ENCODE results near the gene AGPAT4. TPM values are rescaled to one million over a fixed set of nuclear protein-coding genes. Genes with fewer than 3 reads are reported as not detected.
A peak's percentile ranks its signal among the peaks of the same experiment; 100 is the strongest.

Gene AGPAT4
- total RNA-seq, 1 donor from 2014 or later = 6.6 TPM

DNA sequence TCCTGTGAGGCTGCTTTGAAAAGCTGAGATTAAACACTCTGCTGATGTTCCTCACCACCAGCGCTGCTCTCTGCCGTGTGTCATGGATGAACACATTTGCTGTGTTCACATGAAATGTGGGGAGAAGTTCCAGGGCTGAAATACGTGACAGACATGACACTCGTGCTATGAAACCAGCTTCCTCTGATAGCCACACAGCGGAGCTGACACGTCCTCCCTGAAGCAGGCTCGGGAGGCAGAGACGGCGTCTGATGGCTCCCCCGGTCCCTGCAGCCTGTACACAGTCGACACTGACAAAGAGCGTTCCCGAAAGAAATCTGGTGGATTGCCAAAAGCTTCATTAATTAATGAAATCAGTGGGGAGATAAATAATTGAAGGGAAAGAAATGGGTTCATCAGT lies 17.5 kb downstream of the AGPAT4 start:
- DNase-seq (ENCODE audit: low read depth) = no peak

DNA sequence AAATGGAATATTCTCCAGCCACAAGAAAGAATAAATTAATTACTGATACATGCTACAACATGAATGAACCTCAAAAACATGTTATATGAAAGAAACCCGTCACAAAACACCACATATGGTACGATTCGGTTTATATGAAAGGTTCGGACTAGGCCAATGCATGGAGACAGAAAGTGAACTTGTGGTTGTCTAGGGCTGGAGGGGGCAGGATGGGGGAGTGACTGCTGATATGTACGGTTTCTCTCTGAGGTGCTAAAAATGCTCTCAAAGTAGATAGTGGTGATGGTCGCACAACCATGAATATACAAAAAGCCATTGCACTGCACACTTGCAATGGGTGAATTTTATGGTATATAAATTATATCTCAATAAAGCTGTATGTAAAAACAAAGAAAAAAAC lies 18.3 kb downstream of the AGPAT4 start:
- no peak for DNase-seq (ENCODE audit: low read depth)

DNA sequence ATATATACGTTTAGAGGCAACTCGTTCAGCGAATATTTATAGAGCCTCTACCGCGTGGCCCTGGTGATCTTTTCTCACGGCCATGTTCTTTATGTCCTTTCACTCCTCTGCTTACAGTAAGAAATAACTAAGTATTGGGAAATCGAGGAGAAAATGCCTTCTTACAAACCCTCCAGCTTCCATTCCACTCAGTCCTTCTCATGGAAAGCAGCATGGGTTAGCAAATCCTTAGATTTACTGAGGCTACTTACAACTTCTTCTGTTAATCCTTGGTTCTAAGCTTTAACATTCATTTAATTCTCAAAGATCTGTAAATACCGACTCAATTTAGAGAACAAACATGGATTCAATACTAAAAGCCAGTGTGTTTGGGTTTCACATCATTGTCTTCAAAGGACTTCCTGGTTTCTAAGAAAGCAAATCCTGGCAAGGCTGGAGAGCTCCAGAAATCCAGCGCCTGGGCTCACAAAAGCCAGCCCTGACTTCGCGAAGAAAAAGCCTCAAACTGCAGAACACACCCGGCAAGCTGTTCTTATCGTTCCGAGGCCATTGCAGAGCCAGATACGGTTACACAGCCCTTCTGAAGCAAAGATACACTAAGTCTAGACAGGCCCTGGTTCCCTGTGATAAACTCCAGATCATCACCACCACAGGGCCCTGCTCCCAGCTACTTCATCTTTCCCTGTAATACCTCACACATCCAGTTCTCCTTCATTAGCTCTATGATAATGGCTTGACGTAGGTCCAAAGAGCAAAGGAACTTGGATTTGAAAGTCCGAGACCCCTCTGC lies 19.2 kb downstream of the AGPAT4 start:
- DNase-seq (ENCODE audit: low read depth) = no peak

DNA sequence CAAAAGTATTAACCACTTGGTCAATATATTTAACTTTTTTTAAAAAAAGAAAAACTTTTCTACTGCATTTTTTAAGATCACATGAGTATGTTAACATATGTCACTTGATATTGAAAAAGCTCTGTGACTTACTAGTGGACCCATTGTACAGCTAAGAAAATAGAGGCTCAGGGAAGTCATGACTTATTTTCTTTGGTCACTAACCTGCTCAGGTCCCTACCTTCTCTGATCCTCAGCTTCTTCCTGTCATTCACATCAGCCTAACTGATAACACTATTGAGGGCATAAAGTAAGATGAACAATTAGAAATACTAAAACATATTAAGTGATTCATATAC lies 19.8 kb downstream of the AGPAT4 start:
- DNase-seq (ENCODE audit: low read depth) = no peak

DNA sequence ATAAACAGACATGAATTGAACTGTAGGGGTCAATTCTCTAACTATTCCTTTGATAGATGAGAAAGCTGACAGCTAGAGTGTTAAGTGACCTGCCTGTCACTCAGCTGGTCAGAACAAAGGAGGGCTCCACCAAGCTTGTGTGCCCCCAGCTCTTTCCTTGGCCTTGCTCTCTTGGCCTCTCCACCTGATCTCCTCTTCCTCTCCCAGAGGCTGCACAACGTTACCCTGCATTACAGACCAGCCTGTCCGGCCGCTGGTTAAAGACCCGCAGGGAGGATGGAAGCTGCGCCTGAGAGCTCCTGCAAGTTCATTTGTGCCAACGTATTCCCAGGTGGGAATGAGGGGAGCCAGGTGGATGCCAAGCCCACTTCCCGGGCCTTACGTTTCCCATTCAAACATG lies 22.5 kb downstream of the AGPAT4 start:
- no peak for DNase-seq (ENCODE audit: low read depth)

DNA sequence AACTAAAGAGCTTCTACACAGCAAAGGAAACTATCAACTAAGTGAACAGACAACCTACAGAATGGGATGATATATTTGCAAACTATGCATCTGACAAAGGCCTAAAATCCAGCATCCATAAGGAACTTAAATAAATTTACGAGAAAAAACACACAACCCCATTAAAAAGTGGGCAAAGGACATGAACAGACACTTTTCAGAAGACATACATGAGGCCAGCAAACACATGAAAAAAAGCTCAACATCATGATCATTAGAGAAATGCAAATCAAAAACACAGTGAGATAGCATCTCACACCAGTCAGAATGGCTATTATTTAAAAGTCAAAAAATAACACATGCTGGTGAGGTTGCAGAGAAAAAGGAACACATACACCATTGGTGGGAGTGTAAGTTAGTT lies 24.5 kb downstream of the AGPAT4 start:
- DNase-seq (ENCODE audit: low read depth) = no peak

DNA sequence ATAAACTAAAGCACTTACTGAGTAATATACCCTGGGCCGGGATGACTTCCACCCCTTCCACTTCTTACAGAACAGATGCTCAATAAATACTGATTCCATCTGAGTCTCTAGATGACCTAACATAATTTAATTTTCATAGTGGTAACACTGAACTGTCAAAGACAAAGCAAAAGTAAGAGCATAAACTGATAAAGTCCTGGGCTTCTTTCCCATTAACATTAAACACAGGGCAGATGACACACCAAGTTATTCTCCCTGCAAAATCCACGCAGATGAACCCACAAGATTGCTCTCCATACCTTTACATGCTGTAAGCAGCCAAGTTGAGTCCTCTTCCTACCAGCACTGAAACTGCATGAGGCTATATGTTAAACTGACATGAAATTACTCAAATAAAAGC lies 27.1 kb downstream of the AGPAT4 start:
- DNase-seq (ENCODE audit: low read depth) = no peak

DNA sequence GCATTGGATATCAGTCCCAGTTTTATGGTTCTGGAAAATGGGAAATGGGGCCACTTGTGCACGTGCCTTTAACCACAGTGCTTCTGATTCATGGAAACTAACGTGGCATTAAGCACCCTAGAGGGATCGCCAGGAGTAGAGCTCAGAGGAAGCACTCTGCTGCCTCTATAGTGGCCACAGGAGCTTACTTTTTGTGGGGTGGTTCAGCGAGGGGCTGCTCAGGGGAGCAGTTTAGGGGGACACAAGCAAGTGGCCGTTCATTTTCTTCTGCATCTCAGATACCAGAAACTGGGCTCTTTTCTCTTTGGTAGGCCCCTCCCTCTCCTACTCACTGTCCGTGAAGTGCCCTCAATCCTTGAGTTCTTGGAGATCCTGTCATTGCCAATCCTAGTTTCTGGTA lies 28.5 kb downstream of the AGPAT4 start:
- DNase-seq (ENCODE audit: low read depth) = no peak

DNA sequence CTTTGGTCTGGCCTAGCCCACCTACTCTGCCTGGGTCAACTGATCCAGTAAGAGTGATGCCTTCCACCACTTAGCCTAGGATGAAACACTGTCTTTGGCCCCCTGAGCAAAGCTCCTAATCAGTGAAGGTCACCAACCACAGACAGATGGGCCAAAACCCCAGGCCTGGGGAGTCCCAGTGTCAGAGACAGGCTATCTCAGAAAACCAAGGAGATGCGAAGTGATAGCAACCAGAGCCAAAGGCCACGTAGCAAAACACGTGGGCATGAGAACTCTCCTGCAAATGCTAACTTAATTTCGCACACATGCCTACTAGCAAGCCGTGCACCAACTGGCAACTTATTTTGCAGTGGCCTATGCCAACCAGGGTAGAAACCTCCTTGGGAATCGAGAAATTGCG lies 29.1 kb downstream of the AGPAT4 start:
- no peak for DNase-seq (ENCODE audit: low read depth)

DNA sequence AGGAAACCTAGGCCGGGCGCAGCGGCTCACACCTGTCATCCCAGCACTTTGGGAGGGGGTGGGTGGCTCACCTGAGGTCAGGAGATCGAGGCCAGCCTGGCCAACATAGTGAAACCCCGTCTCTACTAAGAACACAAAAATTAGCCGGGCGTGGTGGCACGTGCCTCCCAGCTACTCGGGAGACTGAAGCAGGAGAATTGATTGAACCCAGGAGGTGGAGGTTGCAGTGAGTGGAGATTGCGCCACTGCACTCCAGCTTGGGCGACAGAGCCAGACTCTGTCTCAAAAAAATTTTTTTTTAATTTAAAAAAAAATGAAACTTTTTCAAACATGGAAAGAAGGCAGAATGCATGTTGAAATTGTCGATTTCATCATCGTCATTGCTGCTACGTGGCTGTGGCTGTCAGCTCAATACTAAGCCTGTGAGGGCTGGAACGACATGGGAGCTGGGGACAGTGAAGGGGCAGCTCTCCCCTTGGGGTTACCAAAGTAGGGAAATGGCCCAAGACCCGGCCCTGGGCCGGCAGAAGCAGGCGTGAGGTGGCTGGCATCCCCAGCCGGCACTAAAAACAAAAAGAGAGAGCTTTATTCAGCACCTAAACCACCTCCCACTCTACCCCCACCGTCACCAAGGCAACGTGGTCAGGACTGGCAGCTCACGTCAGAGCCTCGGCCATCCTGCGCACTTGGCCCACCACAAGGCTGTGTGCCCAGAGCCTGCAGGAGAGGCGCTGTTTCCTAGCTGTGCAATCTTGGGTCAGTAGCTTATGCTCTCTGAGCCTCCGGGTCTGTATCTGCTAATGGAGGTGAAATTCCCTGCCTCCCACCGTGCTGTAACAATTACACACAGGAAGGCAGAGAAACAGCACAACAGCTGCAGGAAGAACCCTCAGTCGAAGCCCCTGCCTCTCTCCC lies 30.8 kb downstream of the AGPAT4 start:
- no peak for DNase-seq (ENCODE audit: low read depth)

DNA sequence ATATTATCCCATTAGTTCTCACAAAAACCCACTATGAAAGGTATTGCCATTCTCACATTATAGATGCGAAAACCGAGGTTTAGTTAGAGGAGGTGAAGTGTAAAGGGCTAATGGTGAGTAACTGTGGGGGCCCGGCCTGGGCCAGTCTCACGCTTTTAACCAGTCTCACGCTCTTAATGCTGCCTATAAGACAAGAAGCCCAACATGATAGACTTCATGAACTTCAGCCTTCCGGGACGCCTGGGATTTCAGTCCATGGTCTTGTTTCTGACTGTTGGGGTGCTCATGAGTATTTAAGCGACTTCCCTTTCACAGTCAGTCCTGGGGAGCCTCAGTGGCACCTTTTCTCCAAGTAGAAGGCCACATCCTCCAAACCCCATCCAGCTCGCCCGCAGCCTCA lies 31.7 kb downstream of the AGPAT4 start:
- DNase-seq (ENCODE audit: low read depth) = no peak

DNA sequence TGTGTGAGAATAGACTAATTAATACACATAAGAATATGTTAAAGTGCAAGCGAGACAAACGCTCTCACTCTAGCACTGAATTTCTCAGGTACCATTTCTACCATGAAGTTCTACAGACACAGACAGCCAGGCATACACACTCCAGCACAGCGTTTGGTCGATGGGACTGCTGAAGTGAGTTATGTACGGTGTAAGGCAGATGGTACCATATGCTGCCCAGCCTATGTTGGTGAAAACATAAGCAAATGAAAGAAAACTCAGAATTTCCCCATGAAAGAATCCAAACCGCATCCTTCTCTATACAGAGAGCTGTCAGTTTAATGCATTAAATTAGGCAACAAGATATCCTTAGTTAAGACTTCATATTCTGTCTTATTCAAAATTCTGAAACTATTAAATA lies 34.9 kb downstream of the AGPAT4 start:
- DNase-seq (ENCODE audit: low read depth) = no peak

DNA sequence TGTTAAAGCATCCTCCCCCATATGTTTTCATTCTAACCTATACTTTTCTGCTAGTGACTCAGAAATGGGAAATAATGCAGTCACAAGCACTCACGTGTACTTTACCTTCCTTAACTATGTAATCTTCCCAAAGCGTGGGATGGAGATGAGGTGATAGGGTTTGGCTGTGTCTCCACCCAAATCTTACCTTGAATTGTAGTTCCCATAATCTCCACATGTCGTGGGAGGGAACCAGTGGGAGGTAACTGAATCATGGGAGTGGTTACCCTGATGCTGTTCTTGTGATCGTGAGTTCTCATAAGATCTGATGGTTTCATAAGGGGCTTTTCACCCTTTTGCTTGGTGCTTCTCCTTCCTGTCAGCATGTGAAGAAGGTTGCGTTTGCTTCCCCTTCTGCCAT lies 35.4 kb downstream of the AGPAT4 start:
- no peak for DNase-seq (ENCODE audit: low read depth)

DNA sequence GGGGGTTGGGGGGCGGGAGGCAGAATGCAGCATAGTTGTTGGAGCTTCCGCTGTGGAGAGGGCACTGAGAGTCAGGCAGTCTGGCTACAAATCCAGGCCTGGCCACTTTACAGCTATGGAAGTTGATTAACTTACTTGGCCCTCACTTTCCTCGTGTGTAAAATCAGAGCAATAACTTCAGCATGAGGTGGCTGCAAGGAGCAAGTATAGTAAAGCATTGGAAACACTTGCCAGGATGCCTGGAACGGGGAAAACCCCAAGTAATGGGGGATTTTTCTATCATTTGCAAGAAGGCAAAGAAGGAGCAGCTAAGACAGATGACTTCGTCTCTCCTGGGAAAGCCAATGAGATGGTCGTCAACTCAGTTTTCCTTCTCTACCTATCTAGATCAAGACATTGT lies 35.8 kb downstream of the AGPAT4 start:
- no peak for DNase-seq (ENCODE audit: low read depth)

DNA sequence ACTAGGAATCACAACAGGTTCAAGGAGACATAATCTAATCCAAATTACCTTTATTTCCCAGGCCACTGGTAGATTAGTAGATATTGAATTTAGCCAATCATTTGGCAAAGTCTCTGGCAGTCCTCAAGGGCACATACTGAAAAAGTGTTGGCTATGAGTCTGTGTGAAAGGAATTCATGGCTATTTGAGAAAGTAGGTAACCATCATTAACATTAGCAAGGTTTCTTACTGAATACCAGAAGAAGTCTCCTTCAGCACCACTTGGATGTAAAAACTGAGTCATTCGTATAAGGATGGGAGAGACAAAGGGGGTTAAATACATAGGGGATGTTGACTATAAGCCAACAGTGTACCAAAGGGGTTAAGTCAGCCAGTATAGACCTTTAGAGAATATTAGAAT lies 36.7 kb downstream of the AGPAT4 start:
- no peak for DNase-seq (ENCODE audit: low read depth)

DNA sequence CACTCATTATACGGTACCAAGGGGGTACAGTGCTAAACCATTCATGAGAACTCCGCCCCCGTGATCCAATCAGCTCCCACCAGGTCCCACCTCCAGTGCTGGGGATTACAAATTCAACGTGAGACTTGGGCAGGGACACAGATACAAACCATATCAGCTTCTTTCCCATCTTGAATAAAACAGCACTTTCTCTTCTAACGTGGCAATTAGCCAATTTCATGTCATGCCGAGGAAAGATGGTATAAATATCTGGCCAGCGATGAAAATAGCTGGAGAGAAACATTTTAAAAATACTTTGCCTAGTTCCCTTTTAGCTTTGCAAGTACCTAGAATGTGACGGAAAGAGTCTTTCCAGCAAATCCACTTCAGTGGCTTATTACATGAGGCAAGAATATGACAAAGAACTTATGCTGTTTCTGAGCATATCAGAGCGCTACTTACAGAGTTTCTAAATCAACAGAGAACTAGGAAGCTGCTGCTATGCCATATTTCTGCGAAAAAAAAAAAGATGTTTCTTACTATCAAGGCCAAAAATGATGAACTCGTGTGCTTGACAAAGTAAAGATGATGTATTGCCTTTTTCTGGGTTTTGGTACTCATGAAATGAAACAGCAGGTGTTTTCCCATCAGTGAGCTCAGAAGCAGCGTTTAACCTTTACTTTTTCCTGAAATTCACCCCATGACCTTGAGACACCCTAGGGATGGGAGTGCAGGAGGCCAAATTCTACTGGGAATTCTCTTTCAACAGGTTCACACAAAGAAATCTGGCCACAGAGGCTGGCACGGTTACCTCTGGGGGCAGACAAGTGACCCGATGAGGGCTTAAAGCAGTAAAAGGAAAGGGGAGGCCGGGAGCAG lies 37.9 kb downstream of the AGPAT4 start:
- no peak for DNase-seq (ENCODE audit: low read depth)

DNA sequence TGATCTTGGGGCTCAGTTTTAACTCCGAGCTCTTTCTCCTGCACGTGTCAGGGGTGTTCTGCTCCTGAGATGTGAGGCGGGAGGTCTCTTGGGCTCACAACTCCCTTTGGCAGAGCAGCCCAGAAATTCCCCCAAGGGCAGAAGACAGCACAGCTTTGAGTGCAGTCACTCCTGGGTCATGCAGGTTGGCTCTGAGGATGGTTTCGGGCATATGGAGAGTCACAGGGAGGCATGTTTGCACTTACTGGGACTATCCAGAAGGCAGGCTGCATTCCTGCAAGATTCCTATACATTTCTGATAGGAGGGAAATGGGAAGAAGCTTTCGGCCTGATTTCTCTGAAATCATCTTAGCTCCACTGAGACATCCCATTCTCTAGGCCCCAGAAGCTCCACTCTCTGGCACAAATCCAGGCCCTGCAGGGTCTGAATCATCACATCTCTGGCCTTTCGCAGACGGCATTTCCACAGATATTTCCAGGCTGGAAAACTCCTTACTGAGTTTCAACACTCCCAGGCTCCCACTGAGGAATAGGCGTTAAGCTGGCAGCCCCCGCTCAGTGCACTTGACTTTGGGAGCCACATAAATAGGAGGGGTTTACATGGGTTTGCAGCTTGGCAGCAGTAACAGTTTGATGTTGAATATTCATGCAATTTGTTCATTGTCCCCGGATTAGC lies 39.7 kb downstream of the AGPAT4 start:
- peak; percentile 81 for DNase-seq (ENCODE audit: low read depth)

DNA sequence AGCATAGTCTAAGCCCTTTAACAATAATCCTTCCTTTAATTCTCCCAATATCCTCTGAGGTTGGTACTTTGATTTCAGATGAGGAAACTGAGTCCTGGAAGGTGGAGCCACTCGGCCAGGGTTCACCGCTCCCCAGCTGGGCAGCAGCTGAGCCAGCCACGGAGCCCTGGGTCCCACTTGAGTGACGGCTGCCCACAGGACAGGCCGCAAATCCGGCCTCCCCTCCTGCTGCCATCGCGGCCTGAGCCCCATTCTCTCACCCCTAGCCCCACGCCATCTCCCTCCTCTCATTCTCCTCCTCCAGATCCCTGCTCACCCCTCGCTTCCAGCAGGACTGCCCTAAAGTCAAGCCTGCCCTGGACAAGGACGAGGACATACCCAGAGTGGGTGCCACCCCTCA lies 41.4 kb downstream of the AGPAT4 start:
- no peak for DNase-seq (ENCODE audit: low read depth)

DNA sequence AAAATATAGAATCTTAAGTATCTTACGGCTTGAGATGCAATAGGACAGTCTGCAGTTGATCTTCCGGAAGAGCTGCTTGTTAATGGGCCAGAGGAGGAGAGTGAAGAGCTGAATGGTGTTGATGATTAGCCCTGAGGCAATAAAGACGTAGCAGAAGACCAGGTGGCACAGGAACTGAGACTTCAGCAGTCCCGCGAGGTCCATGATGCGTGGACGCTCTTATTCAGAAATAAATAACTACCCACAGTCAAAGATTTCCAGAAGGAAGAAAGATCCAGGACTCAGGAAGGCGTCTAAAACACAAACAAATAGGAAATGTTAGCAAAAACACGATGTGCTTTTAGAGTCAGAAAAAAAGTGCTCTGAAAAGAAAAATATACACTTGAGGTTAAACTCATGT lies 41.9 kb downstream of the AGPAT4 start:
- no peak for DNase-seq (ENCODE audit: low read depth)

DNA sequence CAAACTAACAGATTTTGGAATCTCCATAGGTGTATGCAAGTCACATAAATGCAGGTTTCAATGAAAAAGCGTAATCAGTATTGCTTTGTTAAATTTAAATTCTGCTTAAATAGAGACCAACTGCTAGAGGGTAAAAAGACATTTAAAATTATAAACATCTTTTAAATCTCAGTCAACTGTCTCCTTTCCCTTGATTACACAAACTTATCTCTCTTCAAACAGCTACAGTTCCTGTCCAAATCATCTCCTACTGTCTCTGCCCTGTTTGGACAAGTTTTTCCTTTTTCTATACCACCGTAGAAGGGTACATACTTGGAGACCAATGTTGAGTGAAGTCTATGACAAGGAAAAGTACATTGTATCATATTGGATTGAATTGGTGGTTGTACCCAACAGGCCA lies 43.5 kb downstream of the AGPAT4 start:
- DNase-seq (ENCODE audit: low read depth) = no peak

DNA sequence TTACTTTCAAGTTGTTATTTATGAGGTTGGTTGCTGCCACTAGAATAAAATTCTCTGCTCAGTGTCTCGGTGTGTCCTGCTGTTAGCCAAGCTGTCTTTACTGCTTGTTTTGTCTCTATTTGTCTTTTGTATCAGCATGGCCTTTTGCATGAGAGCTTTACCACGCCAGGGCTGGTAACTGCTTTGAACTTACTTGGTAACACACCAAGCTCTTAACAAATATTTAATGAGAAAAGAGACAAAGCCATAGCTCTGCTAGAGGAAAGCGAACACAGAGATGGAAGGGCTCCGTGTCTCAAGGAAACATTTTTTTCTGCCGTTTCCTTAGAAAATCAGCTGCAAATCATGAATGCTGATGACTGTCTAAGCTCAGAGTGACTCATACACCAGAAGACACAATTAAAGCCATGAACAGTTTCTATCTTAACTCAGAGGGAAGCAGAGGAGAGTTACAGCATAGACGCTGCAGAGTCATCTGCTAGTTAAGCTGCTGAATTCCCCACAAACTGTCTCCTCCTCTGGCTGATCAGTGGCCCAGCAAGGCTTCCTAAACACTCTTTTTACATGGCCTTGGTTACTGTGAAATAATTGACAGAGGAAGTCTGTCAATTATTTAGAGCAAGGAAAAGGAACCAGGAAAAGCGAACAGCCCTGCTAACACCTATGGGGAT lies 44.8 kb downstream of the AGPAT4 start:
- peak; percentile 70 for DNase-seq (ENCODE audit: low read depth)

All from myocyte (in vitro differentiated cells).